Measurements from ENCODE around the gene OGFR.
A peak's percentile ranks its signal among the peaks of the same experiment; 100 is the strongest.

The OGFR gene

GRCh38 chr20:62804627-62805154 is at the start of gene OGFR:
Gene OGFR, plus strand, starts transcription at chr20:62804835. Its CDS starts 25 bp downstream, at chr20:62804860.
- DNase-seq: peak; percentile 71

GRCh38 chr20:62754991-62755356 is 49.7 kb upstream of the OGFR start:
- no peak for DNase-seq

- DNase-seq: no peak
These were observed 48.6 kb upstream of the OGFR start for GRCh38 chr20:62755817-62756724.

GRCh38 chr20:62758226-62758912 is 46.3 kb upstream of the OGFR start:
- DNase-seq: no peak

- no peak for DNase-seq
These were observed 44.6 kb upstream of the OGFR start for GRCh38 chr20:62759981-62760431.

- DNase-seq: no peak
These were observed 44.2 kb upstream of the OGFR start for GRCh38 chr20:62760471-62760855.

GRCh38 chr20:62760856-62761758 is 43.5 kb upstream of the OGFR start:
- DNase-seq: no peak

GRCh38 chr20:62761759-62762131 is 42.9 kb upstream of the OGFR start:
- no peak for DNase-seq

GRCh38 chr20:62762376-62762775 is 42.3 kb upstream of the OGFR start:
- DNase-seq: no peak

GRCh38 chr20:62762801-62763368 is 41.8 kb upstream of the OGFR start:
- DNase-seq: no peak

GRCh38 chr20:62763404-62763803 is 41.2 kb upstream of the OGFR start:
- no peak for DNase-seq

- no peak for DNase-seq
These were observed 40.3 kb upstream of the OGFR start for GRCh38 chr20:62764156-62764935.

GRCh38 chr20:62765021-62765420 is 39.6 kb upstream of the OGFR start:
- no peak for DNase-seq

GRCh38 chr20:62765432-62766070 is 39.1 kb upstream of the OGFR start:
- no peak for DNase-seq

- no peak for DNase-seq
These were observed 38.6 kb upstream of the OGFR start for GRCh38 chr20:62766071-62766450.

GRCh38 chr20:62766716-62767115 is 37.9 kb upstream of the OGFR start:
- no peak for DNase-seq

- no peak for DNase-seq
These were observed 36.4 kb upstream of the OGFR start for GRCh38 chr20:62768234-62768546.

GRCh38 chr20:62768551-62769287 is 35.9 kb upstream of the OGFR start:
- no peak for DNase-seq

GRCh38 chr20:62769346-62770071 is 35.1 kb upstream of the OGFR start:
- DNase-seq: no peak

Measured in stimulated activated CD4-positive, alpha-beta T cell treated with anti-CD3 and anti-CD28 coated beads, Interleukin-4, amount 100 ng/mL, for 4 hours (primary cell).